Activated B cell treated with CpG ODN at 0.5 μM for 24 hours (primary cell): ENCODE data around the gene ZDHHC8. TPM values are rescaled to one million over a fixed set of nuclear protein-coding genes. Genes with fewer than 3 reads are reported as not detected.

Source experiments
- ATAC-seq: fragments of 200-7000 bp; cut with Tn5 transposase; one replicate; pipeline ENCODE4 v1.10.0; 2021; ENCODE audit warnings: low read depth, mild to moderate bottlenecking, moderate library complexity
- CTCF ChIA-PET: fragments of 350-600 bp; sonication (Branson Sonifier 250); formaldehyde crosslinking; loops from one replicate; lab custom pipeline; 2021; ENCODE audit warnings: antibody characterized with exemption; lab: Charles Lee
- POLR2A ChIA-PET: fragments of 350-600 bp; sonication (Branson Sonifier 250); formaldehyde crosslinking; loops from one replicate; lab custom pipeline; 2021; ENCODE audit warnings: antibody characterized with exemption; lab: Charles Lee
- DNase-seq: peaks from one replicate; pipeline ENCODE4 v3.0.0; 2022
- H3K27ac Mint-ChIP-seq: one replicate; pipeline ENCODE4 v1.8.0; 2020; ENCODE audit warnings: mixed read lengths
- H3K27me3 Mint-ChIP-seq: one replicate; pipeline ENCODE4 v1.8.0; 2021; ENCODE audit warnings: mixed read lengths
- H3K36me3 Mint-ChIP-seq: one replicate; pipeline ENCODE4 v1.8.0; 2021; ENCODE audit warnings: low read depth, mixed read lengths
- H3K4me1 Mint-ChIP-seq: one replicate; pipeline ENCODE4 v1.8.0; 2021; ENCODE audit warnings: mixed read lengths
- H3K4me3 Mint-ChIP-seq: one replicate; pipeline ENCODE4 v1.8.0; 2020; ENCODE audit warnings: mild to moderate bottlenecking, mixed read lengths
- H3K9me3 Mint-ChIP-seq: one replicate; pipeline ENCODE4 v1.8.0; 2020; ENCODE audit warnings: mixed read lengths
- intact Hi-C: fragments of 100-400 bp; cut with micrococcal nuclease; formaldehyde crosslinking; loops from one replicate; pipeline ENCODE4 v1.15.1; 2024
- total RNA-seq: library from RNA; stranded (reverse); gene quantifications from 2 replicates; pipeline ENCODE4 v1.2.3, GENCODE V29; 2022
- TF ChIP-seq, protein P1 (sequence below): fragments of 200-600 bp; IDR thresholded peaks from one replicate; pipeline ENCODE4 v1.8.0; 2022; ENCODE audit warnings: antibody characterized with exemption, mild to moderate bottlenecking

ZDHHC8 gene
- total RNA-seq, 1 donor from 2014 or later: 65.6 TPM

DNA sequence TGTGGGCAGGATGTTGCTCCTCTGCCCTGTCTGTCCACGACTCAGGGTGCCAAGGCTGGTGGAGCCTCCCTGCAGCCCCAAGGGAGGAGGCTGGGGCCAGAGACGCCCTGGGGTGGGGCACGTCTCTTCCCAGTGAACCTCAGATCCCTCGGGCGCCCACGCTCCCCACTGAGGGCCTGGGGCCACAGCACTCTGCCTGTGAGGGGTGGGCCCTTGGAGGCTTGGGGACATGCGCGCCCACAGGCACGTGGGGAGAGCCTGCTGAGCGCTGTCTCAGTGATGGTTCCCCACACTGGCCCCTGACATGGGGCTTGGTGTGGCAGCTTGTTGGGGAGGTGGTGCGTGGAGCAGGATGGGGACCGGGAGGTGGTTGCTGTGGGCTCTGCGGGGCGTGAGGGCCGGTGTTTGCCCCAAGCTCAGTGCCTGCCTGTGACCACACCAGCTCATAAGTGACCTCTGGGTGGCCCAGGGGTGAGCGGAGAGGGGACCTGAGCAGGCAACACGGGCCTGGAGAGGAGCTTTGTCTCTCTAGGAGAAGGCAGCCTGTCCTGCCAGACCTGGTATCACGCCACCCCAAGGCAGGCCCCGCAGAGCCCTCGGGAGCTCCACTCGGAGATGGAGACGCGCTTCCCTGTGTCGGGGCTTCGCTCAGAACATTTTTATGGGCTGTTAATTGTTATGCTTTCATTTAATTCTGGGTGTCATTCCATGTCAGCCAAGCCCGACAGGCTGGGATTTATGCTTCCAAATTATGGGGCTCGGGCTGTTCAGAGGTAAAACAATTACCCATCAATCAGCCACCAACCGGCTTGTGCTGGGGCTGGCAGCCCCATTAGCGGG lies 46.7 kb downstream of the ZDHHC8 start:
- no peak overlapping the region for H3K27ac Mint-ChIP-seq
- H3K36me3 Mint-ChIP-seq: no peaks in the 10 kb centered on the region
- DNase-seq (no peak), ATAC-seq (no peak)
- TF ChIP-seq, protein P1, sequence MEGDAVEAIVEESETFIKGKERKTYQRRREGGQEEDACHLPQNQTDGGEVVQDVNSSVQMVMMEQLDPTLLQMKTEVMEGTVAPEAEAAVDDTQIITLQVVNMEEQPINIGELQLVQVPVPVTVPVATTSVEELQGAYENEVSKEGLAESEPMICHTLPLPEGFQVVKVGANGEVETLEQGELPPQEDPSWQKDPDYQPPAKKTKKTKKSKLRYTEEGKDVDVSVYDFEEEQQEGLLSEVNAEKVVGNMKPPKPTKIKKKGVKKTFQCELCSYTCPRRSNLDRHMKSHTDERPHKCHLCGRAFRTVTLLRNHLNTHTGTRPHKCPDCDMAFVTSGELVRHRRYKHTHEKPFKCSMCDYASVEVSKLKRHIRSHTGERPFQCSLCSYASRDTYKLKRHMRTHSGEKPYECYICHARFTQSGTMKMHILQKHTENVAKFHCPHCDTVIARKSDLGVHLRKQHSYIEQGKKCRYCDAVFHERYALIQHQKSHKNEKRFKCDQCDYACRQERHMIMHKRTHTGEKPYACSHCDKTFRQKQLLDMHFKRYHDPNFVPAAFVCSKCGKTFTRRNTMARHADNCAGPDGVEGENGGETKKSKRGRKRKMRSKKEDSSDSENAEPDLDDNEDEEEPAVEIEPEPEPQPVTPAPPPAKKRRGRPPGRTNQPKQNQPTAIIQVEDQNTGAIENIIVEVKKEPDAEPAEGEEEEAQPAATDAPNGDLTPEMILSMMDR: no peak
- ChIA-PET POLR2A (no interaction called here), CTCF (no interaction called here)
- H3K9me3 Mint-ChIP-seq: no peaks in the 10 kb centered on the region
- H3K4me1 Mint-ChIP-seq: no peaks in the 10 kb centered on the region
- no peak overlapping the region for H3K4me3 Mint-ChIP-seq
- no peaks in the 10 kb centered on the region for H3K27me3 Mint-ChIP-seq
- intact Hi-C loops: no loop called here

DNA sequence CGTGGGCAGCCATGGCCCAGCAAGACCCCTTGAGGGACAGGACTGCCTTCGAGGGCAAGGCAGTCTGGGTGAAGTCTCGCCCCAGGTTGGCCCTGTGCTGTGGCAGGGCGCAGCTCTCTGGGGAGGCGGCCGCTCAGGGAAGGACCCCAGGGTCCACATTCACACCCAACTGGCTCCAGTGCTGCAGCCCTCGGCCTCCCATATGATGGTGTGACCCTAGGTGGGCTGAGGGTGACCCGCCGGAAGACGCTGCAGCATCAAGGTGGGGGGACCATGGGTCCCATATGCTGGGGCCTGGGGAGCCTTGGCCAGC lies 47.3 kb downstream of the ZDHHC8 start:
- TF ChIP-seq, protein P1: no peak
- no peak overlapping the region for H3K4me3 Mint-ChIP-seq
- H3K27me3 Mint-ChIP-seq: no peaks in the 10 kb centered on the region
- POLR2A ChIA-PET: no interaction called here
- DNase-seq (no peak), ATAC-seq (no peak)
- intact Hi-C loops: no loop called here
- no peaks in the 10 kb centered on the region for H3K4me1 Mint-ChIP-seq
- no peaks in the 10 kb centered on the region for H3K36me3 Mint-ChIP-seq
- CTCF ChIA-PET: no interaction called here
- H3K9me3 Mint-ChIP-seq: no peaks in the 10 kb centered on the region
- no peak overlapping the region for H3K27ac Mint-ChIP-seq

DNA sequence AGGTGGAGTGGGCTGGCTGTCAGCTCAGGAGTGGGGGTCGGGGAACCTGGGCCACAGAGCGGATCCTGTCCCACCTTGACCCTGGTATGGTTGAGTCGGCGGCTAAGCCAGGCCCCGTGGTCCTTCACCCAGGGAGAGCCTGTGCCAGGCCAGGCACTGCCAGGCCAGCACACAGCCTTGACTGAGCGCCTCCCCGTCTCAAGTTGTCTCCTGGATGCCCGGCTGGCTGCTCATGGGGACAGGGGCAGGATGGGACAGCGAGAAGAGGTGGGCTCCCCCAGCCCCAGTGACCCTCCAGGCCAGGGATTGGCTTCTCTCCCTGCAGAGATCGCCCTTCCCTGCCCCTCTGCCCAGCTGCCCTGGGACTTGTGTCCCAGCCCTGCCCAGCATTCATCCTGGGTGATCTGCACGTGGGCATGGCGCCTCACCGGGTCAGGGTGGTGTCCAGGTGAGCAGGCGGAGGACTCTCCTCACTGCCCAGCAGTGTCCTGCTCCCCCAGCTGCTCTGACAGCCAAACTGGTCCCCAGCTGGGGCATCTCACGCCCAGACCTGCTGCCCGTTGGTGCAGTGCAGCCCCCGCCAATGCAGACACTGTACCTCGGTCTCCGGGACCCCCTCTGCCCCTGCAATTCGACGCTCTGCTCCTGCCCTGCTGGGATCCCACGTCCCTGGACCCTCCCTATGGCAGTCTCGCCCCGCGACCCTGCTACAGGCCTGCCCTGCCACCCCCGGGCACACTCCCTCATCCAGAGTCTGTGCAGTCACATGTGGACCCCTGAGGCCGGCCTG lies 48.0 kb downstream of the ZDHHC8 start:
- ATAC-seq: no peak
- Mint-ChIP-seq H3K27ac (no peak overlapping the region), H3K36me3 (no peaks in the 10 kb centered on the region), H3K4me1 (no peaks in the 10 kb centered on the region), H3K9me3 (no peaks in the 10 kb centered on the region), H3K27me3 (no peaks in the 10 kb centered on the region), H3K4me3 (no peak overlapping the region)
- POLR2A ChIA-PET: no interaction called here
- intact Hi-C loops: no loop called here
- DNase-seq: no peak
- CTCF ChIA-PET: no interaction called here
- TF ChIP-seq, protein P1: no peak

DNA sequence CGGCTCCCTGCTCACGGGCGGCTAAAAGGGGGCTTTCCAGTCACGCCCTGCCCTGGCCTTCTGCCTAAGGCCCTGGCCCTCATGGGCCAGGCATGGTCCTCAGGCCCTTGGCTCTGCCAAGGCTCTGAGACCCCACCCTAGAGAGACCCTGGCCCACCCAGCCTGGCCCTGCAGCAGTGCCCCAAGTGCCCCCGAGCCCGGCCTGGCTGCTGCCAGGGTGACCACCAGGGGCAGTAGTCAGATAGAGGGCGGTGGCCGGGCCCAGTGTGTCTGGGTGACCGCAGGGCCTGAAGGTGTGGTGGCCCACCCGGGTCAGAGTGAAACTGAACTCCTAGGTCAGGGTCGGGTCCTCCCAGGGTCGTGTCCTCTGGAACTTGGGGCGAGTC lies 48.6 kb downstream of the ZDHHC8 start:
- ATAC-seq: no peak
- CTCF ChIA-PET: no interaction called here

DNA sequence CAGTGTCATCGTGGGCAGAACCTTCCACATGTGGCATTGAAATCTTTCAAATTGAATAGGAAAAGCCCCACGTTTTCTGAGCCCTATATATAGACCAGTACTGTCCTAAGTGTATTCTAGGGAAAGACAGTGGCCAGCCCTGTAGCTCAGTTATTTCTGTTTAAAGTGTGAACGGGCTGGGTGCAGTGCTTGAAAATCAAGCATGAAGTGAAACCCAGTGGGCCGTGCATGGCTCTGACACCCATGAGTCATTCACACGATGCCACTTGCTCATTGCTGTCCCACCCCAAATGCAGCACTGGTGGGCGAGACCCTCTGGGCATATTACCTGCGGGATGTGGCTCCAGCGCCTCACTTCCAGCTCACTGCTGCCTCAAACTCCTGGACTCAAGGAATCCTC lies 49.0 kb downstream of the ZDHHC8 start:
- Mint-ChIP-seq H3K27me3 (no peaks in the 10 kb centered on the region), H3K4me3 (no peak overlapping the region)

More for the DNA sequence above, 48.6 kb downstream of the ZDHHC8 start:
- no peak for DNase-seq
- Mint-ChIP-seq H3K4me1 (no peaks in the 10 kb centered on the region), H3K36me3 (no peaks in the 10 kb centered on the region), H3K27me3 (no peaks in the 10 kb centered on the region), H3K9me3 (no peaks in the 10 kb centered on the region), H3K27ac (no peak overlapping the region), H3K4me3 (no peak overlapping the region)
- TF ChIP-seq, protein P1: no peak
- intact Hi-C loops: no loop called here
- POLR2A ChIA-PET: no interaction called here

More for the DNA sequence above, 49.0 kb downstream of the ZDHHC8 start:
- TF ChIP-seq, protein P1: no peak
- intact Hi-C loops: no loop called here
- ChIA-PET CTCF (no interaction called here), POLR2A (no interaction called here)
- H3K27ac Mint-ChIP-seq: no peak overlapping the region
- H3K36me3 Mint-ChIP-seq: no peaks in the 10 kb centered on the region
- no peak for DNase-seq
- H3K9me3 Mint-ChIP-seq: no peaks in the 10 kb centered on the region
- H3K4me1 Mint-ChIP-seq: no peaks in the 10 kb centered on the region
- no peak for ATAC-seq
